Urinary bladder (tissue), 4 donors: ENCODE results near the gene ST3GAL2. TPM values are rescaled to one million over a fixed set of nuclear protein-coding genes. Genes with fewer than 3 reads are reported as not detected.
"Not testable (repeated sequence)": the region's sequence is repeated elsewhere in the genome, so short reads cannot be mapped to it uniquely, and the experiment has no call there.

Experiments
- DNase-seq: peaks from one replicate; pipeline ENCODE4 v3.0.0-alpha.2; 2015; ENCODE audit errors: extremely low spot score
- H3K27ac ChIP-seq: one replicate; pipeline ENCODE4 v1.5.1; 2013; ENCODE audit warnings: low read depth, mild to moderate bottlenecking, moderate library complexity
- H3K36me3 ChIP-seq: one replicate; pipeline ENCODE4 v1.6.1; 2013; ENCODE audit warnings: mild to moderate bottlenecking, moderate library complexity; ENCODE audit not compliant: insufficient read depth
- H3K4me1 ChIP-seq: one replicate; pipeline ENCODE4 v1.6.1; 2013; ENCODE audit warnings: mild to moderate bottlenecking, moderate library complexity; ENCODE audit not compliant: insufficient read depth
- H3K4me3 ChIP-seq: one replicate; pipeline ENCODE4 v1.5.1; 2013; ENCODE audit warnings: low read depth, low read length
- WGBS: extraction: QIAGEN DNeasy Blood & Tissue Kit; methylation state at CpG from one replicate; pipeline ENCODE4 v1.1.7; 2013; 5-methylcytosine and 5-hydroxymethylcytosine counted together
- polyA plus RNA-seq: library from polyadenylated mRNA; stranded (reverse); fragments of 200-250 nt; gene quantifications from one replicate; pipeline ENCODE4 v1.2.3, GENCODE V29; 2013
- total RNA-seq: library from RNA; depleted of rRNA; stranded (reverse); fragments of >200 nt; gene quantifications from one replicate; pipeline ENCODE4 v1.2.3, GENCODE V29; 2014
- donor health status: healthy with polysubstance abuse.
- donor health status: healthy.

The ST3GAL2 gene
- total and polyA plus RNA-seq, 2 donors, result 19.3 to 30.5 TPM

DNA sequence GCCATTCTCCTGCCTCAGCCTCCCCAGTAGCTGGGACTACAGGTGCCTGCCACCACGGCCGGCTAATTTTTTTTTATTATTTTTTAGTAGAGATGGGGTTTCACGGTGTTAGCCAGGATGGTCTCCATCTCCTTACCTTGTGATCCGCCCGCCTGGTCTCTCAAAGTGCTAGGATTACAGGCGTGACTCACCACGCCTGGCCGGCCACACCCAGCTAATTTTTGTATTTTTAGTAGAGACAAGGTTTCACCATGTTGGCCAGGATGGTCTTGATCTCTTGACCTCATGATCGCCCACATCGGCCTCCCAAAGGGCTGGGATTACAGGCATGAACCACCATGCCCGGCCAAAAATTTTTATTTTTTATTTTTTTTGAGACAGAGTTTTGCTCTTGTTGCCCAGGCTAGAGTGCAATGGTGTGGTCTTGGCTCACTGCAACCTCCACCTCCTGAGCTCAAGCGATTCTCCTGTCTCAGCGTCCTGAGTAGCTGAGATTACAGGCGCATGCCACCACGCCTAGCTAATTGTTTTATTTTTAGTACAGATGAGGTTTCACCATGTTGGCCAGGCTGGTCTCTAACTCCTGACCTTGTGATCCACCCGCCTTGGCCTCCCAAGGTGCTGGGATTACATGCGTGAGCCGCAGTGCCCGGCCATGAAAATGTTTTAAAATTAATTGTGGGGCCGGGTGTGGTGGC, 52.5 kb downstream of the ST3GAL2 start:
- DNase-seq, H3K27ac ChIP-seq, H3K36me3 ChIP-seq, H3K4me3 ChIP-seq, H3K4me1 ChIP-seq: not testable (repeated sequence)
- WGBS, result 96% methylated on average over 20 of the region's 20 CpGs

DNA sequence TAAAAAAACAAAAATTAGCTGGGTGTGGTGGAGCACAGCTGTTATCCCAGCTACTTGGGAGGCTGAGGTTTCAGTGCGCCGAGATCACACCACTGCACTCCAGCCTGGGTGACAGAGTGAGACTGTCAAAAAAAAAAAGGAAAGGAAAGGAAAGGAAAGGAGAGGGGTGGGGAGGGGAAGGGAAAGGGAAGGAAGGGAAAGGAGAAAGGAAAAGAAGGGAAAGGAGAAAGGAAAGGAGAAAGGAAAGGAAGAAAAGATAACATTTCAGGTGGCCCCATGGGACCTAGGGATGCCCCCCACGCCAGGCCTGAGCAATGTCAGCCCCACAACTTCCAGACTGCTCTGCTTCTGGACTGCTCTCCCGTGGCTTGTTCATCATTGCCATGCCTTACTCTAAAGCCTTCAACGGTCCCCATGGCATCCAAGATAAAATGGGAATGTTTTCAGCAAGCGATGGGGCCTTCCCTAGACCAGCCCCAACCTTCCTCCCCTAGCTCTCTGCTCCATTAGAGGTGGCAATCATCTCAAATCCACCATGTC, 55.4 kb downstream of the ST3GAL2 start:
- no peak overlapping the region for H3K4me3 ChIP-seq
- no peaks in the 10 kb centered on the region for H3K4me1 ChIP-seq
- no peak for DNase-seq
- H3K36me3 ChIP-seq, result no peaks in the 10 kb centered on the region
- WGBS, result 92% methylated on average over 6 of the region's 6 CpGs
- no peak overlapping the region for H3K27ac ChIP-seq

DNA sequence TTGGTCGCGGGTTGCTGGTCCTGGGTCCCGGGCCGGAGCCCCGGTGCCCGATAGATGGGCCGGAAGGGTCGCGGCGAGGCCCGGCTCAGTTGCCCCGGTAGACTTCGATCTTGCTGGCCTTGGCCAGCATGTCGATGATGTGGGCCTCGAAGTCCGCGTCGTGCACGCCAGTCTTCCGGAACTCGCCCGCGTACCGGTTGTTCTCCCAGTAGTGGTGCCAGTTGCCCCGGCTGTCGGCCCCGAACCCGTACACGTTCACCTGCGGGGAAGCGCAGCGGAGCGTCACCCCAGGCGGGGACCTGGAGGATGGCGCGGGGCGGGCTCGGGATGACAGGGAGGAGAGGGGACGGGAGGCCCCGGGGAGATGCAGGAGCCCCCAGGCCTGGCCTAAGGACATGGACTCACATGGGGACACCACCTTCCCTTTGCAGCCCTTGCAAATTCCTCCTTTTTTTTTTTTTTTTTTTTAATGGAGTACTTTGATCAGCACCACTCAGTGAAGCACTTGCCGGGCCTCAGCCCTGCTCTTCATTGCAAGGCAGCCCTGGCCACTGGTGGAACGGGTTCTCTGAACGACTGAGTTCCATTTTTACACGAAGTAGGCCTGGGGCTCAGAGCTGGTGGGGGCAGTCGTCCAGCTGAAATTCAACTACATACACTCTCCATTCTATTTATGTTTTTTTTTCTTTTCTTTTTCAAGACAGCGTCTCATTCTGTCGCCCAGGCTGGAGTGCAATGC, 57.1 kb downstream of the ST3GAL2 start:
- Histone ChIP-seq H3K4me3 (peak overlapping the region; percentile 42), H3K27ac (peak overlapping the region; percentile 35), H3K4me1 (no peaks in the 10 kb centered on the region), H3K36me3 (no peaks in the 10 kb centered on the region)
- DNase-seq, result peak; percentile 5
- 17% methylated on average over 47 of the region's 47 CpGs for WGBS

DNA sequence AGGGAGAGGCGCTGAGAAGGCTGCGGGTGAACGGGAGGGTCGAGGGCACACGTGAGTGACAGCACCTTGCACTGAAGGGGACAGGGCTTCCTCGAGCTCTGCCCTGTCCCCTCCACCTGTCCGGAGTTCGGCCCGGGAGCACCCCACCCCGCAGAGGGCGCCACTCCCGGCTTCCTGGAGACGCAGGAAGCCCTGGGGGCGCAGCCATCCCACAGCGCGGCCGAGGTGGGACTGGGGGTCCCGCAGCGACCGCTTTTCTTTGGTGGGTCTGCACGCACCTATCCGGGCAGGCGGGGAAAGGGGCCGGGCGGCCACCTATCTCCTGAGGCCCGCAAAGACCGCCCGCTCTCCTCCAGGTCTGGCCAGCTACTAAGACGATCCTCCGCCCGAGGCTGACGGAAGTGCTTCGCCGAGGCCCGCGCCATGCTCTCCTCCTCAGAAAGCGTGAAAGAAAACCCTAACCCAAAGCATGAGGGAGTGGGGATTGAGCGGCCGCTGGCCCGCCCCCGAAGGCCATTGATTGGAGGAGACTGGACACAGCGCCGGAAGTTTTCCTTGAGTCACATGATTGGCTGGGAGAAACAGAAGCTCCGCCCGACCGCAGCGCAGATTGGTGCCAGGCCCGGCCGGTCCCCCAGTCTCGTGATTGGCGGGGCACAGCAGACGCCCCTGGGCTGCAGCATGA, 57.8 kb downstream of the ST3GAL2 start:
- H3K36me3 ChIP-seq, result no peaks in the 10 kb centered on the region
- 2% methylated on average over 52 of the region's 52 CpGs for WGBS
- peak overlapping the region; percentile 80 for H3K27ac ChIP-seq
- H3K4me3 ChIP-seq, result peak overlapping the region; percentile 77
- H3K4me1 ChIP-seq, result no peaks in the 10 kb centered on the region
- DNase-seq, result peak; percentile 94

DNA sequence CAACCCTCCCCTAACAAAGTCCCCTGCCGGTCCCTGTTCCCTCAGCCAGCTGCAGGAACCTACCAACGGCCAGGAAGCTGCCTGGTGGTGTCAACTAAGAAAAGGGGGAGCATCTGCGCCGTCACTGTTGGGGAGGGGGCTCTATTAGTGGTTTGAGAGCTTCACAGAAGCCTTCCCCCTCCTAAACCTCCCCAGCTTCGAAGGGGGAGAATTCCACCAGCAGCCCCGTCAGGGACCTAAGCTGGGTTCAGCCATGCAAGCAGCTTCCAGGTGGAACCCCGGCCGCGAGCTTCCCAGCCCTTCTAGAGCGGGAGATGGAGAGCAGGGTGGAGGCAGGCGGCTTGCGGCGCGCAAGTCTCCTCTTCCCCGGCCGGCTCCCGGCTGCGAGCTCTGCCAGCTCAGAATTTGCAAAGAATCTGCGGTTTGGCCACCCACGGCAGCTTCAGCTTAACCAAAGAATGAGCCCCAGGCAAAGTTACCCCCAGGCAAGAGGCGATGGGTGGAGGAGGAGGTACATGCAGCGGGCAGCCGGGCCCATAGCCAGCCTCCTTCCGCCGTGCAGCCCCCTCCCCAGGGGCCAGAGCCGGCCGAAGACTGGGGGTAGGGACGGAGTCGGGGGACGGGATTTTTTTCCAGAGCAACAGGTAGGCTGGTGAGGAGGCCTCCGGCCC, 58.5 kb downstream of the ST3GAL2 start:
- Histone ChIP-seq H3K4me3 (peak overlapping the region; percentile 77), H3K27ac (peak overlapping the region; percentile 80), H3K36me3 (no peaks in the 10 kb centered on the region), H3K4me1 (no peaks in the 10 kb centered on the region)
- peak; percentile 15 for DNase-seq
- WGBS, result under 1% methylated on average over 31 of the region's 31 CpGs

DNA sequence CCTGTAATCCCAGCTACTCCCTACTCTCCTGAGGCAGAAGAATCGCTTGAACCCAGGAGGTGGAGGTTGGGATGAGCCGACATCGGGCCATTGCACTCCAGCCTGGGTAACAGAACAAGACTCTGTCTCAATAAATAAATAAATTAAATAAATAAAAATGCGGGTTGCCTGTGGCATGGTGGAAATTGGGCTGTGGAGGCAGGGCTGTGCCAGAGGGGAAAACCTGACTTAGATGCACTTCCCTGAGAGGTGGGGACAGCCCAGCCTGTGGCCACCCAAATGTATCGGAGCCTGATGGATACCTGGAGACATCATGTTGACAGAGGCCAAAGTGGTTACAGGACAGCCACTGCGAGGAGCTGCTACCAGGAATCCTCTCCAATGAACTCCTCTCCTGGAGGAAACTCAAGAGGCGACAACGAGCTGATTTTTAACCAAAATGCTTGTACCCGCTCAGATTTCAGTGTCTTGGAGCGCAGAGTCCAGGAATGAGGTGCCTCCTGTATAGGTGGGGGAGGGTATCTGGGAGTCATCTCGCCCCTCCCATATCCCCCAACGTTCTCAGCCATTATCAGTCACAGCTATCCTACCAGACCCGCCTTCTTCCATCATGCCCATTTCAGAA, 59.9 kb downstream of the ST3GAL2 start:
- H3K36me3 ChIP-seq, result no peaks in the 10 kb centered on the region
- no peaks in the 10 kb centered on the region for H3K4me1 ChIP-seq
- H3K27ac ChIP-seq, result no peak overlapping the region
- no peak overlapping the region for H3K4me3 ChIP-seq
- DNase-seq, result no peak
- WGBS, result 85% methylated on average over 13 of the region's 13 CpGs

DNA sequence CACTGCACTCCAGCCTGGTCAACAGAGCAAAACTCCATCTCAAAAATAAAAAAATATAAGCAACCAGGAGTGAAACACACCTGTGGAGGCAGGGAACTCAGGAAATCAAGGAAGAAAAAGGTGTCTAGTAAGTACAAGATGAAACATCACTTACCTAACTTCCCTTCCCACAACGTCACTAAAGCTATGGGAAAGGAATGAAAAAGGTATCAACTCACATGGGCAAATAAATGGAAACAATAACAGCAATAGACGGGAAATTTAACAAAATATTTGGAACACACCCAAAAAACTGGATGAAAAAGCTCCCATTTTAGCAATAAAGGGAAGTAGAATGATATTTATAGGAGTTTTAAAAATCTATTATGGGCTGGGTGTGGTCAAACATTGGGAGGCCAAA, 61.1 kb downstream of the ST3GAL2 start:
- H3K27ac ChIP-seq, result no peak overlapping the region
- H3K36me3 ChIP-seq, result no peaks in the 10 kb centered on the region
- no peak for DNase-seq
- H3K4me3 ChIP-seq, result no peak overlapping the region
- 66% methylated on average over 2 of the region's 2 CpGs for WGBS
- H3K4me1 ChIP-seq, result no peaks in the 10 kb centered on the region

DNA sequence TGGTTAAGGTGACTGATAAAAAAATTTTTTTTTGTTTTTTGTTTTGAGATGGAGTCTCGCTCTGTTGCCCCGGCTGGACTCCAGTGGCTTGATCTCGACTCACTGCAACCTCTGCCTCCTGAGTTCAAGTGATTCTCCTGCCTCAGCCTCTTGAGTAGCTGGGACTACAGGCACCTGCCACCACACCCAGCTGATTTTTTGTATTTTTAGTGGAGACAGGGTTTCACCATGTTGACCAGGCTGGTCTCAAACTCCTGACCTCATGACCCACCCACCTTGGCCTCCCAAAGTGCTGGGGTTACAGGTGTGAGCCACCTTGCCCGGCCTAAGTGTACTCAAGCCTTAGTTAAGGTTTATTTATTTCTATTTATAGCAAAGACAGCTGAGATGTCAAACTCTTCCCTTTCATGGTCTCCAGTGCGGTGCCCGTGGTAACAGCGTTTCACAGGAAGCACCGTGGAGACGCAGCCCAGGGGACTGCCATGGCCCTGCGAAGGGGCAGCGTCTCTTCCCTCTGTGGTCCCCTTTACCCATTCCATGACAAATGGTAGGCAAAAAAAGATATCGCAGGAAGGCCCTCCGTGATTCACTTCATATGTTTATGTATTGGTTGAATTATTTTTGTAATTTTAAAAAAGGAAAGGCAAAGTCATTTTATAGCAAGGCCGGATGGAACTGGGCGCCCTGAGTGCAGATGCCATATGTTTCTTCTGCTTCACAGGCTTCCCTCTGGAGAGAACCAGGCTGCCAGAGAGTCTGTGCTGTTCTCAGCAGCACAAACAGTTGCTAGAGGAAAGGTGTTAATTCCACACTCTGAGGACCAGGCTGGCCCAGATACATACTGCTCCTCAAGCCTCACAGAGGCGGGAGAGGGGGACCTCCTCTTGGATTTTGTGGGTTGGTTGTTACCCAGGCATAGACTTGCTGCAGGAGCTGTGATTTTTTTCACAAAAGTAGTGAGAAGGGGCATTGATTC, 63.0 kb downstream of the ST3GAL2 start:
- Histone ChIP-seq H3K27ac (no peak overlapping the region), H3K4me3 (no peak overlapping the region), H3K36me3 (peaks cover 2% of the 10 kb centered on the region), H3K4me1 (no peaks in the 10 kb centered on the region)
- WGBS, result 84% methylated on average over 16 of the region's 16 CpGs
- no peak for DNase-seq

DNA sequence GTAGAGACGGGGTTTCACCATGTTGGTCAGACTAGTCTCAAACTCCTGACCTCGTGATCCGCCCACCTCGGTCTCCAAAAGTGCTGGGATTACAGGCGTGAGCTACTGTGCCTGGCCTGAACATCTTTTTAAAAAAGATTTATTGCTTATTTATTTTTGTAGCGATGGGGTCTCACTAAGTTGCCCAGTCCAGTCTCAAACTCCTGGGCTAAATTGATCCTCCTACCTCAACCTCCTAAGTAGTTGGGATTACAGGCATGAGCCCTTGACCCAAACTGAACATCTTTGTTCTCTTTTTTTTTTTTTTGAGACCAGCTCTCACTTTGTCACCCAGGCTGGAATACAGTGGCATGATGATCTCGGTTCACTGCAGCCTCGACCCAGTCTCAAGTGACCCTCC, 64.7 kb downstream of the ST3GAL2 start:
- no peak for DNase-seq
- Histone ChIP-seq H3K27ac (no peak overlapping the region), H3K36me3 (peaks cover 2% of the 10 kb centered on the region), H3K4me3 (no peak overlapping the region), H3K4me1 (no peaks in the 10 kb centered on the region)
- WGBS, result 93% methylated on average over 8 of the region's 8 CpGs

DNA sequence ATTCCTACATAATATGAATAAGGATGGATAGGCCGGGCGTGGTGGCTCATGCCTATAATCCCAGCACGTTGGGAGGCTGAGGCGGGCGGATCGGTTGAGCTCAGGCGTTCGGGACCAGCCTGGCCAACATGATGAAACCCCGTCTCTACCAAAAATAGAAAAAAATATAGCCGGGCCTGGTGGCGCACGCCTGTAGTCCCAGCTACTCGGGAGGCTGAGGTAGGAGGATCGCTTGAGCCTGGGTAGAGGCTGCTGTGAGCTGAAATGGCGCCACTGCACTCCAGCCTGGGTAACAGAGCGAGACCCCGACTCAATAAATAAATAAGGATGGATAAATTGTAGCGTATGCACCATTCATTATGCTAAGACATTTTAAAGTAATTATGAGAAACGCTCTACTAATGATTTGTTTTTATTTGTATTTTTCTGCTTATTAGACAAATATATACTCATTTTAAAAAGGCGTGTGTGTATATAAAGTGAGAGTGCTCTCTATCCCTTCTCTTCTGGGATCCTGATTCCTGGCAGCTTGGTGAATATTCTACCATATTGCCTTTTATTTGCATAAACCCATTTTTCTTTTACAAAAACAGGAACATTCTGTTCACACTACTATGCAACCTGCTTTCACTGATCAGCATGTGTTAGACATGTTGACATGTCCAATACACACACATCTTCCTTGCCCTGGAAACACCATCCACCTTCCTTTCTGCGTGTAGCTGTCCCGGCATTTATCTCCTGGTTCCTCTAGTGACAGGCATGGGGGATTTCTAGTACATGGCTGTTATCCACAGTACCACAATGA, 65.8 kb downstream of the ST3GAL2 start:
- peaks cover 3% of the 10 kb centered on the region for H3K36me3 ChIP-seq

DNA sequence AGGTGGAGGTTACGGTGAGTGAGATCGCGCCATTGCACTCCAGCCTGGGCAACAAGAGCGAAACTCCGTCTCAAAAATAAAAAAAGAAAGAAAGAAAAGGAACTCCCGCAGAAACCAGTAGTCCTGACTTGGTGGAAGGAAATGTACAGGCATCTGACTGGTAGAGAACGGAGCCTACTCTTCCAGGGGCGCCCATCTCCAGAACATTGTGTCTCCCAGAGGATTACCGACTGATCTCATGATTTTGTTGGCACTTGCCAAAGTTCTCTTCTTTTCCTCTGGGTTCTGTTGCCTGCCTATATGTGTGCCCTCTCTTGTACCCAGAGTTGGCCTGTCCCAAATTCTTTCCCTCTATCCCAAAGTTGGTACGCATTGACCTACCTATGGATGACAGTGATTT, 68.0 kb downstream of the ST3GAL2 start:
- Histone ChIP-seq H3K27ac (no peak overlapping the region), H3K36me3 (peaks cover 3% of the 10 kb centered on the region), H3K4me1 (no peaks in the 10 kb centered on the region), H3K4me3 (no peak overlapping the region)
- no peak for DNase-seq
- WGBS, result 97% methylated on average over 10 of the region's 10 CpGs

More for the DNA sequence above, 65.8 kb downstream of the ST3GAL2 start:
- Histone ChIP-seq H3K4me3 (no peak overlapping the region), H3K27ac (no peak overlapping the region), H3K4me1 (no peaks in the 10 kb centered on the region)
- no peak for DNase-seq
- 94% methylated on average over 22 of the region's 22 CpGs for WGBS
